ENCODE results near the gene NCR3LG1.

The NCR3LG1 gene

DNA sequence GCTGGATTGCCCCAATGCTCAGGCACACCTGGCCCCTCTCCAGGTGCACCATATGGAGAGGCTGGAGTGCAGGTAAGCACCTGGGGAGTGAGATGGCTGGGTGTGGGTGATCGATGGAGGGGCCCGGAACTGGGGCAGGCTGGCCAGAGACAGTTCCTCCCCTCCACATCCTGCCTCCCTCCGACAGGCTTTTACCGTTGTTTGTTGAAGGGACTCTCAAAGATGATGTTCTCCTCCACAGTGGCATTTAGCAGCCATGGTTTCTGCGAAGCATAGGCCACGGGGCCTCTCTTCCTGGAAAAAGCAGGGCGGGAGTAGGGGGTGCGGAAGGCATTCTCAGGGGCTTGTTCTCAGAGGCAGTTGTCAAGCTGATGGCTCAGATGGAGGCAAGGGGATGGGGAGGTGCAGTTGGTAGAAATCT, 62.7 kb downstream of the NCR3LG1 start:
- DNase-seq (ENCODE audit: low read depth), result no peak
- no peak overlapping the region for H3K4me3 ChIP-seq (ENCODE audit: control insufficient read depth, low read depth, low read length)
- TF ChIP-seq, protein P1, sequence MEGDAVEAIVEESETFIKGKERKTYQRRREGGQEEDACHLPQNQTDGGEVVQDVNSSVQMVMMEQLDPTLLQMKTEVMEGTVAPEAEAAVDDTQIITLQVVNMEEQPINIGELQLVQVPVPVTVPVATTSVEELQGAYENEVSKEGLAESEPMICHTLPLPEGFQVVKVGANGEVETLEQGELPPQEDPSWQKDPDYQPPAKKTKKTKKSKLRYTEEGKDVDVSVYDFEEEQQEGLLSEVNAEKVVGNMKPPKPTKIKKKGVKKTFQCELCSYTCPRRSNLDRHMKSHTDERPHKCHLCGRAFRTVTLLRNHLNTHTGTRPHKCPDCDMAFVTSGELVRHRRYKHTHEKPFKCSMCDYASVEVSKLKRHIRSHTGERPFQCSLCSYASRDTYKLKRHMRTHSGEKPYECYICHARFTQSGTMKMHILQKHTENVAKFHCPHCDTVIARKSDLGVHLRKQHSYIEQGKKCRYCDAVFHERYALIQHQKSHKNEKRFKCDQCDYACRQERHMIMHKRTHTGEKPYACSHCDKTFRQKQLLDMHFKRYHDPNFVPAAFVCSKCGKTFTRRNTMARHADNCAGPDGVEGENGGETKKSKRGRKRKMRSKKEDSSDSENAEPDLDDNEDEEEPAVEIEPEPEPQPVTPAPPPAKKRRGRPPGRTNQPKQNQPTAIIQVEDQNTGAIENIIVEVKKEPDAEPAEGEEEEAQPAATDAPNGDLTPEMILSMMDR (IDR thresholded peaks at IDR 0.05; ENCODE audit: control insufficient read depth, insufficient read depth, low read depth, low read length, missing control alignments), result no peak

DNA sequence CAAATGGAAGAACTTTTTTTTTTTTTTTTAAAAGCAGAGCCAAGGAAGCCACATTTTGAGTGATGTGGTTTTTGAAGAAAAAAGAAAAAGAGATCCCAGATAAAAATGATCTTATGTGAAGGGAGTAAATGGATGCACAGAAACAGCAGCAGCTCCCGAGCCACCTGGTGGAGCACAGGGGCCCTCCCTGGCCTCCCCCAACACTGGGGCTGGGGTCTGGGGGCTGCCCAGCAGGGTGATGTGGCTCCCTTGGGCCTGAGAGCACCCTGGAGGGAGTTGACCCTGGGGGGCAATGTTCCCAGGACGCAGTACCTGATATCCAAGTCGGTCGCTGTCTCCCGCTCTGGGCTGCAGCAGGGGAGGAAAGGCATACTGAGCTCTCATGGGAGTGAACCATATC, 63.4 kb downstream of the NCR3LG1 start:
- DNase-seq (ENCODE audit: low read depth), result no peak

DNA sequence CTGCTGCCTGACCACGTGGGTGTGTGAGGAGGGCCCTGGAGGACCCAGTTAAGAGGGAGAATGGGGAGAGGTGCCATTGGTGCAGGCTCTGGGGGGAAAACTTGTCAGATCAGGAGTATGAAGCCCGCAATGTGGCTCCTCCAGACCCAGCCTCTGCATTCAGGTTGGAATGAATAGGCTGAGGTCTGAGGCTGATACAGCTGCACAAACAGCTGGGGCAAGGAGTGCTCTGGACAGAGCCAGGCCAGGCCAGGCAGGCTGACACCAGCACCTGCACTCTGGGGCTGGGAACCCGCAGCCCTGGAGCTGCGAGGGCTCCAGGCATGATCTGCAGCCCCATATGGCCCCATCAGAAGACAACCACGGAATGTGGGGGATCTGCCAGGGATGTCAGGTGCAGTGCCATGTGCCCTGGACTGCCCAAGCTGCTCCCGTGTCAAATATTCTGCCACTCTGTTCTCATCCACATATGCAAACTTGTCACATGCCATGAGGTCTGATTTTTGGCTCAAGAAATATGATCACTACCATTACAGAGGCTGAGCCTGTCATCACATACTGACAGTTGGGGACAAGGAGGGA, 64.0 kb downstream of the NCR3LG1 start:
- no peak overlapping the region for H3K4me3 ChIP-seq (ENCODE audit: control insufficient read depth, low read depth, low read length)
- no peak for DNase-seq (ENCODE audit: low read depth)
- TF ChIP-seq, protein P1 (IDR thresholded peaks at IDR 0.05; ENCODE audit: control insufficient read depth, insufficient read depth, low read depth, low read length, missing control alignments), result no peak

More for the DNA sequence above, 63.4 kb downstream of the NCR3LG1 start:
- no peak overlapping the region for H3K4me3 ChIP-seq (ENCODE audit: control insufficient read depth, low read depth, low read length)
- TF ChIP-seq, protein P1 (IDR thresholded peaks at IDR 0.05; ENCODE audit: control insufficient read depth, insufficient read depth, low read depth, low read length, missing control alignments), result no peak

DNA sequence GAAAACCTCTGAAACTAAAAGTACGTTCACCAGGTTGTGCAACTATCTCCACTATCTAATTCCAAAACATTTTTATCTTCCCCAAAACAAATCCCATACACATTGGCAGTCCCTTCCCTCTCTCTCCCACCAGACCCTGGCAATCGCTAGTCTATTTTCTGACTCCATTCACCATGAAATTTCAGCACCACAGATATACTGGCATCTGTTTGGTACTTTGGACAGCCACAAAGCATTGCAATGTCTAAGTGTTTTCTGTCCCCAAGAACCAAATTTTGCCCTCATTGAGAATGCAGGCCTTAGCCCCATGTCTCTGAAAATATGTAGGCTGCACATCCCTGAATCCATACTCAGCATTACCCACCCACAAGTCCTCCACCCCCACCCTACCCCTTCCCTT, 64.9 kb downstream of the NCR3LG1 start:
- TF ChIP-seq, protein P1 (IDR thresholded peaks at IDR 0.05; ENCODE audit: control insufficient read depth, insufficient read depth, low read depth, low read length, missing control alignments), result no peak
- no peak for DNase-seq (ENCODE audit: low read depth)
- no peak overlapping the region for H3K4me3 ChIP-seq (ENCODE audit: control insufficient read depth, low read depth, low read length)

DNA sequence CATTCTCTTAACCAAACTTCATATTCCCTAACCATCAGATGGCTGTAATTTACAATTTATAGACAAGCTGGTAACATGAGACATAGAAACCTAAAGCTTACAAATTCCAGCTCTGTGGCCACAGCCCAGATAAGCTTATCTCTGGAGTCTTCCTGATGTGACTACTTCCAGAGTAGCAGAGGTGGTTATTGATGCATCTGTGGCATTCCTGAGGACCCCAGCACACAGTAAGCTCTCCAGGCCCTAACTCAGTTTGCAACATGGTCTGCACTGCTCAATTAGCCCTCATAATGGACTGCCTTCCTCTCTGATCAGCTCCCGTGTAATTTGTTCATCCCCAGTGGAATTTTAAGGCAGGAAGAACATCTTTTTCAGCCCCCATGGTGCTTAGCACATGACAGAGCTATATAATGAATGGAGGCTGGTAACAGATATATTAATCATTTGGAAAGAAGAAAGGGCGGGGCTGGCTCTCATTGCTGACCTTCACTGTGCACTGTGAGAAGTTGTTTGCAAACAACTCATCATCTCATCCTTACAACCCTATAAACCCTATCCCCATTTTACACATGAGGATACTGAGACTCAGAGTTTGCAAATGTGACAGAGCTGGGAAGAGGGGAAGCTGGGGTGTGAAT, 67.0 kb downstream of the NCR3LG1 start:
- no peak overlapping the region for H3K4me3 ChIP-seq (ENCODE audit: control insufficient read depth, low read depth, low read length)
- TF ChIP-seq, protein P1 (IDR thresholded peaks at IDR 0.05; ENCODE audit: control insufficient read depth, insufficient read depth, low read depth, low read length, missing control alignments), result no peak
- DNase-seq (ENCODE audit: low read depth), result no peak

DNA sequence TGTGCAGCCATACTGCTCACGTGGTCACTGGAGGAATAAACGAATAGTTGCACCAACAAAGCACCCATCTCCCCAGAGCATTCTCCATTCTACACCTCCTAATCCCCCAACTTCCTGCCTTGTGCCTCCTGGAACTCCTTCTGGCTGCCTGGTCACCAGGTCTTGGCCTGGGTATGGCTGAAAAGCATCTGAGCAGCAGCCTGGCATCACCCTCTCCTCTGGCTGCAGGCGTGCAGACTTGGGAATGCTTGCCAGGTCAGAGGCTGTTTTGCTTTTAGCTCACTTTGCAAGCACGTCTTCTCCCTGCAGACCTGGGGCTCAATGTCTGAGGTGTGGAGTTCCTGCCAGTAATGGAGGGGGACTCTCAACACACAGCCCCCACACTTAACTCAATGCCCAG, 70.2 kb downstream of the NCR3LG1 start:
- H3K4me3 ChIP-seq (ENCODE audit: control insufficient read depth, low read depth, low read length), result no peak overlapping the region
- TF ChIP-seq, protein P1 (IDR thresholded peaks at IDR 0.05; ENCODE audit: control insufficient read depth, insufficient read depth, low read depth, low read length, missing control alignments), result no peak
- no peak for DNase-seq (ENCODE audit: low read depth)
